ENCODE data around the gene DPF3.

- TF ChIP-seq CTCF (IDR thresholded peaks at IDR 0.05) (no peak), POLR2A (IDR thresholded peaks at IDR 0.05) (no peak)
Observed at GRCh38 chr14:72732022-72732780, 161.7 kb downstream of the DPF3 start.

Measured in lower leg skin (tissue), 3 donors.